ENCODE results near the gene NCKAP1.

The NCKAP1 gene

GRCh38 chr2:182950546-182950945 lies 87.7 kb downstream of the NCKAP1 start:
- no peaks in the 10 kb centered on the region for H3K27me3 ChIP-seq (ENCODE audit: insufficient read depth, low read length, poor library complexity, severe bottlenecking)
- H3K9me3 ChIP-seq (ENCODE audit: insufficient read depth, low read depth, low read length): no peaks in the 10 kb centered on the region
- H3K4me2 ChIP-seq (ENCODE audit: low read depth, low read length, poor library complexity, severe bottlenecking): no peak overlapping the region
- H3K36me3 ChIP-seq (ENCODE audit: insufficient read depth, low read length): no peaks in the 10 kb centered on the region
- TF ChIP-seq EZH2phosphoT487 (IDR thresholded peaks at IDR 0.05; ENCODE audit: borderline replicate concordance) (no peak), CTCF (conservative IDR thresholded peaks at IDR 0.05; ENCODE audit: low read length) (no peak)
- H3K9ac ChIP-seq (ENCODE audit: low read depth, low read length, poor library complexity, severe bottlenecking): no peak overlapping the region
- H3K79me2 ChIP-seq (ENCODE audit: insufficient read depth, low read length): no peaks in the 10 kb centered on the region
- H3K4me1 ChIP-seq (ENCODE audit: insufficient read depth, low read length, poor library complexity, severe bottlenecking): no peaks in the 10 kb centered on the region
- H3K4me3 ChIP-seq (ENCODE audit: low read length, poor library complexity, severe bottlenecking): no peak overlapping the region
- no peaks in the 10 kb centered on the region for H3K9me2 ChIP-seq (replicated peaks; ENCODE audit: low read depth, low read length)
- H2AFZ ChIP-seq (ENCODE audit: low read length): no peak overlapping the region
- H3F3A ChIP-seq (ENCODE audit: low read depth): no peaks in the 10 kb centered on the region
- H4K20me1 ChIP-seq (ENCODE audit: insufficient read depth, low read length, poor library complexity, severe bottlenecking): no peaks in the 10 kb centered on the region

DNA sequence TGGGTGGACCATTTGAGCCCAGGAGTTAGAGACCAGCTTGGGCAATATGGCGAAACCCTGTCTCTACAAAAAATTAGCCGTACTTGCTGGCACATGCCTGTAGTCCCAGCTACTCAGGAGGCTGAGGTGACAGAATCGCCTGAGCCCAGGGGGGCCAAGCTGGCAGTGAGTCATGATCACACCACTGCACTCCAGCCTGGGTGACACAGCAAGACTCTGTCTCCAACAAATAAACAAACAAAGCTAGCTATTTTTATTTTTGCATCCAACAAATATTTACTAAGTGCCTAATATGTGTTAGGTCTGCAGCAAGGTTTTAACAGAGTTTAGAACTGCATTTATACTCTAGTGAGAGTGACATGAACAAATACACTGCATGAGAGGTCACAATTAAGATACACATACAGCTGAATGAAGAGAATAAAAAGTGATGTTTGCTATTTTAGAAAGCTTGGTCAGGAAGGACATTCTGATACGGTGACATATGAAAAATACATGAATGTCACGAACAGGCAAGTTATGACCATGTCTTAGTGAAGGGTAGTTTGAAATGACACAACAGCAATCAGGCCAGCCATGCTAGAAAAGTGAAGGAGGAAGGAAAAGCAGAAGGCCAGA lies 88.6 kb downstream of the NCKAP1 start:
- Histone ChIP-seq H3F3A (ENCODE audit: low read depth) (no peaks in the 10 kb centered on the region), H3K36me3 (ENCODE audit: insufficient read depth, low read length) (no peaks in the 10 kb centered on the region), H3K27me3 (ENCODE audit: insufficient read depth, low read length, poor library complexity, severe bottlenecking) (no peaks in the 10 kb centered on the region), H3K4me1 (ENCODE audit: insufficient read depth, low read length, poor library complexity, severe bottlenecking) (no peaks in the 10 kb centered on the region), H3K4me2 (ENCODE audit: low read depth, low read length, poor library complexity, severe bottlenecking) (no peak overlapping the region), H3K9ac (ENCODE audit: low read depth, low read length, poor library complexity, severe bottlenecking) (no peak overlapping the region), H3K9me3 (ENCODE audit: insufficient read depth, low read depth, low read length) (no peaks in the 10 kb centered on the region), H3K4me3 (ENCODE audit: low read length, poor library complexity, severe bottlenecking) (no peak overlapping the region), H4K20me1 (ENCODE audit: insufficient read depth, low read length, poor library complexity, severe bottlenecking) (no peaks in the 10 kb centered on the region), H3K9me2 (replicated peaks; ENCODE audit: low read depth, low read length) (no peaks in the 10 kb centered on the region), H2AFZ (ENCODE audit: low read length) (peak overlapping the region; percentile 48; the same call in 1 of the 2 replicates), H3K79me2 (ENCODE audit: insufficient read depth, low read length) (no peaks in the 10 kb centered on the region)
- TF ChIP-seq EZH2phosphoT487 (IDR thresholded peaks at IDR 0.05; ENCODE audit: borderline replicate concordance) (no peak), CTCF (conservative IDR thresholded peaks at IDR 0.05; ENCODE audit: low read length) (no peak)

DNA sequence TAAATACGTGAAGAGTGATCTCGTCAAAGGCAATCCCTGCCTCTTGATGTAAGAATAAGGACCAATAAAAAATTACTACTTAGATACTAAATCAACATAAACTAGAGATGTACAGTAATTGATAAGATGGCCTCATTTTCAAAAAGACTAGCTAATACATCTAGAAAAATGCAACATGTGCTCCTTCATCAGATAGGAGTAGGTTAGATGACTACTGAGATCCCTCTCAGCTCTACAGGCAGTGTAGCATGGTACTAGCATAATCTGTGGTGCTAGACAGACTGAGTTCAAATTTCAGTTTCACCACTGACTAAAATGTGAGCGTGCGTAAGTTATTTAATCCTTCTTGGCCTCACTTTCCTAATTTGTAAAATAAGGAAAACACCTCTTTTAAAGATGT lies 89.2 kb downstream of the NCKAP1 start:
- no peaks in the 10 kb centered on the region for H3K79me2 ChIP-seq (ENCODE audit: insufficient read depth, low read length)
- no peak overlapping the region for H3K9ac ChIP-seq (ENCODE audit: low read depth, low read length, poor library complexity, severe bottlenecking)
- no peaks in the 10 kb centered on the region for H3K9me2 ChIP-seq (replicated peaks; ENCODE audit: low read depth, low read length)
- H3K27me3 ChIP-seq (ENCODE audit: insufficient read depth, low read length, poor library complexity, severe bottlenecking): no peaks in the 10 kb centered on the region
- no peaks in the 10 kb centered on the region for H3K36me3 ChIP-seq (ENCODE audit: insufficient read depth, low read length)
- H2AFZ ChIP-seq (ENCODE audit: low read length): no peak overlapping the region
- H3K4me2 ChIP-seq (ENCODE audit: low read depth, low read length, poor library complexity, severe bottlenecking): no peak overlapping the region
- no peaks in the 10 kb centered on the region for H3F3A ChIP-seq (ENCODE audit: low read depth)
- no peaks in the 10 kb centered on the region for H3K9me3 ChIP-seq (ENCODE audit: insufficient read depth, low read depth, low read length)
- no peaks in the 10 kb centered on the region for H4K20me1 ChIP-seq (ENCODE audit: insufficient read depth, low read length, poor library complexity, severe bottlenecking)
- H3K4me1 ChIP-seq (ENCODE audit: insufficient read depth, low read length, poor library complexity, severe bottlenecking): no peaks in the 10 kb centered on the region
- H3K4me3 ChIP-seq (ENCODE audit: low read length, poor library complexity, severe bottlenecking): no peak overlapping the region
- no peak for TF ChIP-seq EZH2phosphoT487 (IDR thresholded peaks at IDR 0.05; ENCODE audit: borderline replicate concordance)
- no peak for TF ChIP-seq CTCF (conservative IDR thresholded peaks at IDR 0.05; ENCODE audit: low read length)

Measured in Loucy (cell line).